Brain microvascular endothelial cell (primary cell): ENCODE measurements around the gene IMMP2L.
"Not testable (repeated sequence)": the region's sequence is repeated elsewhere in the genome, so short reads cannot be mapped to it uniquely, and the experiment has no call there.

Source experiments
- DNase-seq: peaks from one replicate; pipeline ENCODE4 v3.0.0-alpha.2; 2020
- H3K27ac ChIP-seq: fragments of 250-450 bp; sonication (Bioruptor Pico); 2 replicates; pipeline ENCODE4 v1.5.1; 2020; ENCODE audit warnings: mild to moderate bottlenecking, moderate library complexity
- H3K27me3 ChIP-seq: fragments of 250-450 bp; sonication (Bioruptor Pico); replicated peaks from 2 replicates; pipeline ENCODE4 v1.5.1; 2020; ENCODE audit warnings: mild to moderate bottlenecking
- H3K36me3 ChIP-seq: fragments of 250-450 bp; sonication (Bioruptor Pico); replicated peaks from 2 replicates; pipeline ENCODE4 v1.5.1; 2020; ENCODE audit warnings: mild to moderate bottlenecking
- H3K4me3 ChIP-seq: 2 replicates; pipeline ENCODE4 v1.5.1; 2011; ENCODE audit warnings: low read depth, mild to moderate bottlenecking, control low read depth, low read length, moderate library complexity
- in situ Hi-C: cut with HindIII; loops from 2 replicates; pipeline ENCODE4 v1.10.0; 2017; ENCODE audit warnings: low sequenced_read_pairs, low pct_ligation_motif_present
- TF ChIP-seq, protein P1 (sequence below): IDR thresholded peaks from 2 replicates; pipeline ENCODE4 v1.5.1; 2011; ENCODE audit warnings: low read depth, mild to moderate bottlenecking, moderate library complexity, low read length, control low read depth, inconsistent platforms; ENCODE audit errors: missing control alignments

The IMMP2L gene

DNA sequence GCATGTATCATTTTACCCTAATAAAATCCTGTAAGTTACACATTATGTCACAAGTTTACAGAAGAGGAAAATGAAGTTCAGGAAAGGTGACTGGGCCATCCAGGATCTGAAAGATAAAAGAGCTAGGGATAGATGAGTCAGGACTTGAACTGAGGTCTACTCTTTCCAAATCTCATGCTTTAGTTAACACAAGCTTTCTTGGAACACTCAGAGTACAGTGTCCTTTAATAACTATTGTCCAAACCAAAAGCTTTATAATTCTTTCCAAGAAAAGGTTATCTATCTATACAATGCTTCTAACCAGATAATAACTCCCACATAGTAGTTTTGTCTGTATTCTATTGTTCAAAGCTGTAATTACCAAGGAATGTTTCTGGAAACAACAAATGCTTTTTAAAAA is 306.7 kb downstream of the IMMP2L start:
- Histone ChIP-seq H3K4me3 (no peak overlapping the region), H3K27ac (no peak overlapping the region), H3K27me3 (no peaks in the 10 kb centered on the region), H3K36me3 (no peaks in the 10 kb centered on the region)
- no peak for DNase-seq
- TF ChIP-seq, protein P1, sequence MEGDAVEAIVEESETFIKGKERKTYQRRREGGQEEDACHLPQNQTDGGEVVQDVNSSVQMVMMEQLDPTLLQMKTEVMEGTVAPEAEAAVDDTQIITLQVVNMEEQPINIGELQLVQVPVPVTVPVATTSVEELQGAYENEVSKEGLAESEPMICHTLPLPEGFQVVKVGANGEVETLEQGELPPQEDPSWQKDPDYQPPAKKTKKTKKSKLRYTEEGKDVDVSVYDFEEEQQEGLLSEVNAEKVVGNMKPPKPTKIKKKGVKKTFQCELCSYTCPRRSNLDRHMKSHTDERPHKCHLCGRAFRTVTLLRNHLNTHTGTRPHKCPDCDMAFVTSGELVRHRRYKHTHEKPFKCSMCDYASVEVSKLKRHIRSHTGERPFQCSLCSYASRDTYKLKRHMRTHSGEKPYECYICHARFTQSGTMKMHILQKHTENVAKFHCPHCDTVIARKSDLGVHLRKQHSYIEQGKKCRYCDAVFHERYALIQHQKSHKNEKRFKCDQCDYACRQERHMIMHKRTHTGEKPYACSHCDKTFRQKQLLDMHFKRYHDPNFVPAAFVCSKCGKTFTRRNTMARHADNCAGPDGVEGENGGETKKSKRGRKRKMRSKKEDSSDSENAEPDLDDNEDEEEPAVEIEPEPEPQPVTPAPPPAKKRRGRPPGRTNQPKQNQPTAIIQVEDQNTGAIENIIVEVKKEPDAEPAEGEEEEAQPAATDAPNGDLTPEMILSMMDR, result no peak
- in situ Hi-C loops, result no loop called here

DNA sequence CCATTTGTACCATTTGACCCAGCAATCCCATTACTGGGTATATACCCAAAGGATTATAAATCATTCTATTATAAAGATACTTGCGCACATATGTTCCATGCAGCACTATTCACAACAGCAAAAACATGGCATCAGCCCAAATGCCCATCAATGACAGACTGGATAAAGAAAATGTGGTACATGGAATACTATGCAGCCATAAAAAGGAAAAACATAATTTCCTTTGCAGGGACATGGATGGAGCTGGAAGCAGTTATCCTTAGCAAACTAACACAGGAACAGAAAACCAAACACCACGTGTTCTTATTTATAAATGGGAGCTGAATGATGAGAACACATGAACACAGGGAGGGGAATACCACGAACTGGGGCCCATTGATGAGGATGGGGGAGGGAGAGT is 310.9 kb downstream of the IMMP2L start:
- H3K27ac ChIP-seq, H3K4me3 ChIP-seq, H3K36me3 ChIP-seq, DNase-seq, in situ Hi-C loops, H3K27me3 ChIP-seq: not testable (repeated sequence)

DNA sequence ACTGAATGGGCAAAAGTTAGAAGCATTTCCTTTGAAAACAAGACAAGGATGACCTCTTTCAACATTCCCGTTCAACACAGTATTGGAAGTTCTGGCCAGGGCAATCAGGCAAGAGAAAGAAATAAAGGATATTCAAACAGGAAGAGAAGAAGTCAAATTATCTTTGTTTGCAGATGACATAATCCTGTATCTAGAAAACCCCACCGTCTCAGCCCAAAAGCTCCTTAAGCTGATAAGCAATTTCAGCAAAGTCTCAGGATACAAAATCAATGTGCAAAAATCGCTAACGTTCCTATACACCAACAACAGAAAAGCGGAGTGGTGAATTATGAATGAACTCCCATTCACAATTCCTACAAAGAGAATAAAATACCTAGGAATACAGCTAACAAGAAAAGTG is 312.5 kb downstream of the IMMP2L start:
- H3K4me3 ChIP-seq, H3K27me3 ChIP-seq, in situ Hi-C loops, DNase-seq, H3K36me3 ChIP-seq, H3K27ac ChIP-seq: not testable (repeated sequence)

DNA sequence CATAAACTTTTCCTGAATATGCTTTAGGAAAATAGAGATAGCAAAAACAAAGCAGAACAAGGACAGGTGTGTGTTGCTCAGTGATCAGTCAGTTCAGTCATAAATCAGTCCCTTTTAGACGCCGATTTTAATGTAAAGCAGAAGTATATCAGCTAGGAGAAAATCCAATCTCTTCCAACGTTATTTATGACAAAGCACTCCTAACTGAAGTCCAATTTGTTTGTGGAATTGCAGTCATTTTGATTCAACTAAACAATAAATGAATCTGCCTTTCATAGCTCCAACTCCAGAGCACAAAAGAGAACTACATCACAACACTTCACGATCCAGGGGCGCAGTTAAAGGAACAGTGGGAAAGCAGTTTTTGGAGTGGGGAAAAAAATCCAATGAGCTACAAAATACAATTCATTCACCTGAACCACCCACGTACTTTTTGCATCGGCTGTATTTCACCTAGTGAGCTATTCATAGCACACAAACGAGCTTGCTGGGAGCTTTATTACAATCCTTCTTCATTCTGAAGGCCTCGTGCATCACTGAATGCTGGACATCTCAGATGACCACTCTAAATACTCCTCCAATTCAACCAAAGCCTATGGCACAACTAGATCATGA is 320.0 kb downstream of the IMMP2L start:
- H3K4me3 ChIP-seq, result no peak overlapping the region
- no peaks in the 10 kb centered on the region for H3K36me3 ChIP-seq
- TF ChIP-seq, protein P1, result no peak
- in situ Hi-C loops, result no loop called here
- H3K27ac ChIP-seq, result no peak overlapping the region
- DNase-seq, result no peak
- no peaks in the 10 kb centered on the region for H3K27me3 ChIP-seq

DNA sequence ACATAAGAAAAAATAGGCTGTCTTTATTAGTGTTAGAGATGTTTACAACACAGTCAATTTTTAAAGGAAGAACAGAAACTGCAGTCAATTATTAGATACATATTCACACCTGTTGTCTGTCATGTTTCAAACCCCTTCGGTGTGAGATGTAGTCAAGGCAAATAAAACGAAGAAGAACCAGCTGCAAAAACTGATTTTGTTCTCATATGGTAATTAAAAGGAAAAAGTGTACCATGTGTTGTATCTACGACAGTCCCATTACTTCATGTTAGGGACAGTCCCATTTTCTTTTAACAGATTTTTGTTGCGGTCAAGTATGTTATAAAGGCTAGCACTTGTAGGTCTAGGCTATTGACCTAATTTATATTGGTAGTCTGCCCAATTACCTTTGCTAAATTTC is 321.9 kb downstream of the IMMP2L start:
- Histone ChIP-seq H3K27ac (no peak overlapping the region), H3K27me3 (no peaks in the 10 kb centered on the region), H3K4me3 (no peak overlapping the region), H3K36me3 (no peaks in the 10 kb centered on the region)
- TF ChIP-seq, protein P1, result no peak
- in situ Hi-C loops, result no loop called here
- no peak for DNase-seq

DNA sequence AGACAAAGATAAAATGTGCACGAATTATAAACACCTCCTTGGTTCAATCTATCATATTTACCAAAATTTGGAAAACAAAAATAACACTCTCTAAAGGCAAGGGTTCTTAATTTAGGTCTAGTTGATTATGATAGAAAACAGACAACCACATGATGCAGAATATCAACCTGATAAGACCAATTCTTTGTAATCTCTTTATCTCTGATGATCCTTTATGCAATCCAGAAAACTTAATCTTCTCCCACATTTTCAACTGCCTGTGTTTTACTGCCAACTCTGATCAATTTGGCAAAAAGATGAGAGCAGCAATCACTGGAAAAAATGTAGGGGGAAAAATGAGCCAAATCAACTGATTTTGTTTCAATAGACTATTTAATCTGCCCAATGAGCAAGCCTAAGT is 322.9 kb downstream of the IMMP2L start:
- Histone ChIP-seq H3K27me3 (no peaks in the 10 kb centered on the region), H3K27ac (no peak overlapping the region), H3K4me3 (no peak overlapping the region), H3K36me3 (no peaks in the 10 kb centered on the region)
- in situ Hi-C loops, result no loop called here
- TF ChIP-seq, protein P1, result no peak
- DNase-seq, result no peak

DNA sequence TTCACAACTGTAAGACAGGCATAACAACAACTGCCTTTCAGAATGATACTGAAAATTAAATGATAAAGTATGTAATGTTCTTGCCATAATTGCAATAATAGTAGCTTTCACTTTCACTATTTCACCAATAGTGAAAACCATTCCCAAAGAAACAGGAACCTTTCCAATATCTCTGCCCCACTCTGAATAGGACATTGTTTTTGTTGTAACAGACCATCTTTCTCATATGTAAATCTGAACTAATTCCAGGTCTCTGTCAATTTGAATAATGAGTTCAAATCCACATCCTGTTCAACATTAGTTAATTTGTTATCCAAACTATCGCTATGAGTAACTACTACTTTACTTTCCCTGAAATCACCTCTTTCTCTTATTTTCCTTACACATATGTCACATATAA is 323.4 kb downstream of the IMMP2L start:
- no peaks in the 10 kb centered on the region for H3K27me3 ChIP-seq
- no peaks in the 10 kb centered on the region for H3K36me3 ChIP-seq
- DNase-seq, result no peak
- no peak overlapping the region for H3K27ac ChIP-seq
- in situ Hi-C loops, result no loop called here
- no peak overlapping the region for H3K4me3 ChIP-seq
- TF ChIP-seq, protein P1, result no peak
